Right atrium auricular region (tissue), 2 donors: Measurements from ENCODE around the gene CD74. TPM values are rescaled to one million over a fixed set of nuclear protein-coding genes. Genes with fewer than 3 reads are reported as not detected.
"Not testable (repeated sequence)": the region's sequence is repeated elsewhere in the genome, so short reads cannot be mapped to it uniquely, and the experiment has no call there.

ENCODE experiments used
- DNase-seq: peaks from one replicate; pipeline ENCODE4 v3.0.0-alpha.2; 2019; ENCODE audit warnings: low spot score
- H3K27ac ChIP-seq, 2 donors: fragments of 200-600 bp; sonication (generic); 1 replicate in 1 of 2; 2 replicates in 1 of 2; pipeline ENCODE4 v1.5.1; 2016 to 2019
- H3K27me3 ChIP-seq, 2 donors: fragments of 200-600 bp; sonication (generic); one replicate each; pipeline versions ENCODE4 v1.5.1 to v1.6.0; 2017 to 2019
- H3K36me3 ChIP-seq: fragments of 200-600 bp; sonication (generic); one replicate; pipeline ENCODE4 v1.5.1; 2016
- H3K4me1 ChIP-seq, 2 donors: fragments of 200-600 bp; sonication (generic); one replicate each; pipeline versions ENCODE4 v1.5.1 to v1.6.0; 2017 to 2019
- H3K4me3 ChIP-seq, 2 donors: fragments of 200-600 bp; sonication (generic); 1 replicate in 1 of 2; 2 replicates in 1 of 2; pipeline ENCODE4 v1.5.1; 2017 to 2019; ENCODE audit warnings: mild to moderate bottlenecking in 1 of 2, moderate library complexity in 1 of 2
- H3K9me3 ChIP-seq, 2 donors: fragments of 200-600 bp; sonication (generic); one replicate each; pipeline ENCODE4 v1.5.1; 2019
- CTCF ChIP-seq, 2 donors: fragments of 200-600 bp; sonication (generic); IDR thresholded peaks; one replicate each; pipeline ENCODE4 v1.5.1; 2019; ENCODE audit warnings: antibody characterized with exemption in 2 of 2
- total RNA-seq, 2 donors: library from RNA; depleted of rRNA; stranded (reverse); fragments of >200 nt; gene quantifications; one replicate each; pipeline ENCODE4 v1.1.0, GENCODE V29; 2016

The CD74 gene
- total RNA-seq, 2 donors from 2014 or later, result 268 to 424 TPM

GRCh38 chr5:150457121-150457520 lies 44.4 kb upstream of the CD74 start:
- Histone ChIP-seq H3K27me3 (no peaks in the 10 kb centered on the region), H3K36me3 (no peaks in the 10 kb centered on the region), H3K4me3 (no peak overlapping the region), H3K27ac (no peak overlapping the region), H3K4me1 (peaks cover 0 to 8% of the 10 kb centered on the region in 2 donors), H3K9me3 (no peaks in the 10 kb centered on the region)
- DNase-seq, result no peak
- no peak for TF ChIP-seq CTCF (IDR thresholded peaks at IDR 0.05)

- Histone ChIP-seq H3K36me3 (no peaks in the 10 kb centered on the region), H3K27ac (no peak overlapping the region), H3K4me3 (no peak overlapping the region), H3K4me1 (peaks cover 0 to 8% of the 10 kb centered on the region in 2 donors), H3K9me3 (no peaks in the 10 kb centered on the region), H3K27me3 (no peaks in the 10 kb centered on the region)
- DNase-seq, result no peak
- TF ChIP-seq CTCF (IDR thresholded peaks at IDR 0.05), result no peak
These were observed 42.0 kb upstream of the CD74 start for GRCh38 chr5:150454492-150455229.

GRCh38 chr5:150454027-150454426 lies 41.3 kb upstream of the CD74 start:
- H3K4me3 ChIP-seq, H3K27me3 ChIP-seq, H3K36me3 ChIP-seq, H3K27ac ChIP-seq, H3K4me1 ChIP-seq, DNase-seq, H3K9me3 ChIP-seq: not testable (repeated sequence)

GRCh38 chr5:150452914-150453313 lies 40.2 kb upstream of the CD74 start:
- no peak for DNase-seq
- Histone ChIP-seq H3K9me3 (no peaks in the 10 kb centered on the region), H3K27ac (no peak overlapping the region), H3K4me1 (peaks cover 0 to 10% of the 10 kb centered on the region in 2 donors), H3K27me3 (no peaks in the 10 kb centered on the region), H3K4me3 (no peak overlapping the region), H3K36me3 (no peaks in the 10 kb centered on the region)
- no peak for TF ChIP-seq CTCF (IDR thresholded peaks at IDR 0.05)

- Histone ChIP-seq H3K27me3 (no peaks in the 10 kb centered on the region), H3K9me3 (no peaks in the 10 kb centered on the region), H3K4me1 (peaks cover 0 to 22% of the 10 kb centered on the region in 2 donors), H3K4me3 (no peak overlapping the region), H3K27ac (no peak overlapping the region), H3K36me3 (peaks cover 9% of the 10 kb centered on the region)
- no peak for TF ChIP-seq CTCF (IDR thresholded peaks at IDR 0.05)
- no peak for DNase-seq
These were observed 38.9 kb upstream of the CD74 start for GRCh38 chr5:150451594-150451993.

- peak; percentile 88 to 98 for TF ChIP-seq CTCF (IDR thresholded peaks at IDR 0.05)
- peak within 1 kb of the TSS; percentile 76 to 77 for H3K4me3 ChIP-seq
- H3K27me3 ChIP-seq, result no peaks in the 10 kb centered on the region
- peaks cover 28% of the 10 kb centered on the region for H3K36me3 ChIP-seq
- H3K9me3 ChIP-seq, result no peaks in the 10 kb centered on the region
- peak within 1 kb of the TSS; percentile 92 to 94 for H3K27ac ChIP-seq
- DNase-seq, result peak; percentile 94
- peaks cover 0 to 22% of the 10 kb centered on the region in 2 donors for H3K4me1 ChIP-seq
These were observed 37.0 kb upstream of the CD74 start, which contains the start of gene RPS14 for GRCh38 chr5:150449517-150450339. Gene RPS14 (minus strand): TSS chr5:150449739. CDS start chr5:150447733, 2,006 bp downstream.
